ENCODE measurements around the gene TSKS. TPM values are rescaled to one million over a fixed set of nuclear protein-coding genes. Genes with fewer than 3 reads are reported as not detected.
A peak's percentile ranks its signal among the peaks of the same experiment; 100 is the strongest.

Gene TSKS
- total RNA-seq, 1 donor = not detected

- H3K4me3 ChIP-seq (ENCODE audit: insufficient read depth, low read length) = no peak overlapping the region
- peaks cover 34% of the 10 kb centered on the region for H4K20me1 ChIP-seq (ENCODE audit: insufficient read depth, low read length)
- H3K4me2 ChIP-seq (ENCODE audit: insufficient read depth, low read length) = no peak overlapping the region
- no peaks in the 10 kb centered on the region for H3K27me3 ChIP-seq (ENCODE audit: insufficient read depth, low read length)
- H2AFZ ChIP-seq (ENCODE audit: low read length) = no peak overlapping the region
- no peaks in the 10 kb centered on the region for H3K9me3 ChIP-seq (ENCODE audit: low read depth, low read length)
- TF ChIP-seq CTCF (IDR thresholded peaks at IDR 0.05; ENCODE audit: extremely low read depth, low read depth, low read length) = no peak
- peaks cover 42% of the 10 kb centered on the region for H3K36me3 ChIP-seq (ENCODE audit: insufficient read depth, low read length)
- H3K79me2 ChIP-seq (ENCODE audit: insufficient read depth, low read length) = peaks cover 43% of the 10 kb centered on the region
- DNase-seq (ENCODE audit: insufficient read length, low spot score, missing footprints) = peak; percentile 67
- no peak overlapping the region for H3K27ac ChIP-seq (ENCODE audit: low read depth, low read length)
- peaks cover 7% of the 10 kb centered on the region for H3K4me1 ChIP-seq (ENCODE audit: insufficient read depth, low read length)
Measured at GRCh38 chr19:49788857-49789256, 25.8 kb upstream of the TSKS start.

GRCh38 chr19:49787746-49788145 lies 24.6 kb upstream of the TSKS start:
- no peaks in the 10 kb centered on the region for H3K9me3 ChIP-seq (ENCODE audit: low read depth, low read length)
- H3K27me3 ChIP-seq (ENCODE audit: insufficient read depth, low read length) = no peaks in the 10 kb centered on the region
- peaks cover 44% of the 10 kb centered on the region for H3K36me3 ChIP-seq (ENCODE audit: insufficient read depth, low read length)
- H4K20me1 ChIP-seq (ENCODE audit: insufficient read depth, low read length) = peaks cover 34% of the 10 kb centered on the region
- no peak overlapping the region for H3K4me2 ChIP-seq (ENCODE audit: insufficient read depth, low read length)
- peak; percentile 18 for DNase-seq (ENCODE audit: insufficient read length, low spot score, missing footprints)
- H2AFZ ChIP-seq (ENCODE audit: low read length) = no peak overlapping the region
- peaks cover 47% of the 10 kb centered on the region for H3K79me2 ChIP-seq (ENCODE audit: insufficient read depth, low read length)
- no peak overlapping the region for H3K4me3 ChIP-seq (ENCODE audit: insufficient read depth, low read length)
- H3K4me1 ChIP-seq (ENCODE audit: insufficient read depth, low read length) = peaks cover 7% of the 10 kb centered on the region
- H3K27ac ChIP-seq (ENCODE audit: low read depth, low read length) = no peak overlapping the region
- TF ChIP-seq CTCF (IDR thresholded peaks at IDR 0.05; ENCODE audit: extremely low read depth, low read depth, low read length) = no peak

DNA sequence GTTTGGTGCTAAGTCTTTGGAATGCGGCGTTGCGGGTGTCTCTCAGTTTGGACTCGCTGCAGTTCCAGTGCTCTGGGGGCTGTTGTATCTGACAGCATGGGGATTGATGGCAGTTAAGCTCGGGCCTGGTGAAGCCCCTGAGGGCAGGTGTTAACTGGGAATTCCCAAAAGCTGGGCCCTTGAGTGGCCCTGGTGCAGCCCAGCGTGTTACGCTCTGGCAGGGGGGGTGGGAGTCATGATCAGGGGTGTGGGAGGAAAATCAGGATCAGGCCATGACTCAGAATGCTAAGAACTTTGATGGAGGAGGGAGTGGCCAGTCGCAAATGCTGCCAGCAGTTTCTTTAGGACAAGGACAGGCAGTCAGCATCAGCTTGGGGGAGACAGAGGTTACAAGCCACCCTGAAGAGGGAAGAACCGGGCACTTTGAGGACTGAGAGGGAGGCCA lies 23.3 kb upstream of the TSKS start:
- Histone ChIP-seq H3K4me2 (ENCODE audit: insufficient read depth, low read length) (no peak overlapping the region), H2AFZ (ENCODE audit: low read length) (no peak overlapping the region), H3K79me2 (ENCODE audit: insufficient read depth, low read length) (peaks cover 47% of the 10 kb centered on the region), H3K9me3 (ENCODE audit: low read depth, low read length) (no peaks in the 10 kb centered on the region), H3K27ac (ENCODE audit: low read depth, low read length) (no peak overlapping the region), H3K27me3 (ENCODE audit: insufficient read depth, low read length) (no peaks in the 10 kb centered on the region), H3K36me3 (ENCODE audit: insufficient read depth, low read length) (peaks cover 42% of the 10 kb centered on the region), H3K4me1 (ENCODE audit: insufficient read depth, low read length) (peaks cover 7% of the 10 kb centered on the region), H4K20me1 (ENCODE audit: insufficient read depth, low read length) (peaks cover 30% of the 10 kb centered on the region), H3K4me3 (ENCODE audit: insufficient read depth, low read length) (no peak overlapping the region)
- no peak for TF ChIP-seq CTCF (IDR thresholded peaks at IDR 0.05; ENCODE audit: extremely low read depth, low read depth, low read length)
- DNase-seq (ENCODE audit: insufficient read length, low spot score, missing footprints) = peak; percentile 96

GRCh38 chr19:49782515-49782914 lies 19.4 kb upstream of the TSKS start:
- H3K4me1 ChIP-seq (ENCODE audit: insufficient read depth, low read length) = peaks cover 7% of the 10 kb centered on the region
- no peak overlapping the region for H3K4me3 ChIP-seq (ENCODE audit: insufficient read depth, low read length)
- peaks cover 27% of the 10 kb centered on the region for H4K20me1 ChIP-seq (ENCODE audit: insufficient read depth, low read length)
- H3K79me2 ChIP-seq (ENCODE audit: insufficient read depth, low read length) = peaks cover 50% of the 10 kb centered on the region
- no peak overlapping the region for H3K27ac ChIP-seq (ENCODE audit: low read depth, low read length)
- H2AFZ ChIP-seq (ENCODE audit: low read length) = no peak overlapping the region
- no peaks in the 10 kb centered on the region for H3K9me3 ChIP-seq (ENCODE audit: low read depth, low read length)
- H3K4me2 ChIP-seq (ENCODE audit: insufficient read depth, low read length) = no peak overlapping the region
- H3K36me3 ChIP-seq (ENCODE audit: insufficient read depth, low read length) = peaks cover 33% of the 10 kb centered on the region
- no peak for DNase-seq (ENCODE audit: insufficient read length, low spot score, missing footprints)
- no peak for TF ChIP-seq CTCF (IDR thresholded peaks at IDR 0.05; ENCODE audit: extremely low read depth, low read depth, low read length)
- no peaks in the 10 kb centered on the region for H3K27me3 ChIP-seq (ENCODE audit: insufficient read depth, low read length)
